PC-3 (cell line): ENCODE data around the gene MRPS24. TPM values are rescaled to one million over a fixed set of nuclear protein-coding genes. Genes with fewer than 3 reads are reported as not detected.

Experiments used
- ATAC-seq: fragments of 200-7000 bp; cut with Tn5 transposase; 2 replicates; pipeline ENCODE4 v1.9.1; 2020; ENCODE audit warnings: mild to moderate bottlenecking, moderate library complexity
- BruUV-seq: library from RNA; stranded (reverse); fragments of 400-500 nt; replicated peaks from 2 replicates; lab custom pipeline; 2021; lab: Mats Ljungman, UMichigan
- CTCF ChIA-PET: fragments of 300-600 bp; sonication (Branson Sonifier 250); formaldehyde crosslinking; loops from one replicate; lab custom pipeline; 2022; ENCODE audit warnings: antibody characterized with exemption; lab: Charles Lee
- POLR2A ChIA-PET: fragments of 300-600 bp; sonication (Branson Sonifier 250); formaldehyde crosslinking; loops from one replicate; lab custom pipeline; 2022; ENCODE audit warnings: antibody characterized with exemption; ENCODE audit not compliant: unreplicated experiment; lab: Charles Lee
- DNase-seq: peaks from one replicate; pipeline ENCODE4 v3.0.0-alpha.2; 2015
- H2AFZ ChIP-seq: fragments of 300-600 bp; sonication (generic); 2 replicates; pipeline ENCODE4 v1.6.0; 2016; ENCODE audit warnings: antibody characterized with exemption, low read length
- H3F3A ChIP-seq: fragments of 300-600 bp; sonication (generic); one replicate; pipeline ENCODE4 v1.6.0; 2017; ENCODE audit warnings: antibody characterized with exemption, low read length, control low read depth, mild to moderate bottlenecking; ENCODE audit not compliant: unreplicated experiment
- H3K27ac ChIP-seq: fragments of 300-600 bp; sonication (generic); 2 replicates; pipeline ENCODE4 v1.5.1; 2016; ENCODE audit warnings: mild to moderate bottlenecking, low read length
- H3K27me3 ChIP-seq: fragments of 300-600 bp; sonication (generic); 2 replicates; pipeline ENCODE4 v1.6.1; 2016; ENCODE audit warnings: low read length, mixed read lengths
- H3K36me3 ChIP-seq: fragments of 300-600 bp; sonication (generic); 2 replicates; pipeline ENCODE4 v1.6.1; 2016; ENCODE audit warnings: low read depth, mixed run types, low read length, mixed read lengths
- H3K4me1 ChIP-seq: fragments of 300-600 bp; sonication (generic); 2 replicates; pipeline ENCODE4 v1.5.1; 2016; ENCODE audit warnings: low read length; ENCODE audit not compliant: insufficient read depth
- H3K4me2 ChIP-seq: fragments of 300-600 bp; sonication (generic); 2 replicates; pipeline ENCODE4 v1.6.0; 2016; ENCODE audit warnings: low read length
- H3K4me3 ChIP-seq: fragments of 300-600 bp; sonication (generic); 2 replicates; pipeline ENCODE4 v1.5.1; 2016; ENCODE audit warnings: mild to moderate bottlenecking, low read length, mixed read lengths
- H3K79me2 ChIP-seq: fragments of 300-600 bp; sonication (generic); 2 replicates; pipeline ENCODE4 v1.6.1; 2017; ENCODE audit warnings: low read length, mixed read lengths
- H3K9ac ChIP-seq: fragments of 300-600 bp; sonication (generic); 2 replicates; pipeline ENCODE4 v1.6.0; 2016; ENCODE audit warnings: mild to moderate bottlenecking, low read length
- H3K9me2 ChIP-seq: fragments of 300-600 bp; sonication (generic); replicated peaks from 2 replicates; pipeline ENCODE4 v1.6.1; 2016; ENCODE audit warnings: mixed run types, low read length, mixed read lengths
- H3K9me3 ChIP-seq: fragments of 300-600 bp; sonication (generic); 2 replicates; pipeline ENCODE4 v1.6.1; 2016; ENCODE audit warnings: low read length, mixed read lengths
- H4K20me1 ChIP-seq: fragments of 300-600 bp; sonication (generic); 2 replicates; pipeline ENCODE4 v1.6.1; 2016; ENCODE audit warnings: low read length, mixed read lengths
- EZH2 ChIP-seq: fragments of 300-600 bp; sonication (generic); IDR thresholded peaks from one replicate; pipeline ENCODE4 v1.6.1; 2017; ENCODE audit warnings: antibody characterized with exemption, mild to moderate bottlenecking, low read length; ENCODE audit not compliant: unreplicated experiment
- EZH2phosphoT487 ChIP-seq: fragments of 300-600 bp; sonication (generic); IDR thresholded peaks from 2 replicates; pipeline ENCODE4 v1.6.1; 2018; ENCODE audit warnings: mild to moderate bottlenecking, antibody characterized with exemption, low read length, borderline replicate concordance
- intact Hi-C: fragments of 100-400 bp; cut with micrococcal nuclease; formaldehyde crosslinking; loops from 2 replicates; pipeline ENCODE4 v1.9.0; 2023
- total RNA-seq: library from RNA; depleted of rRNA; stranded (reverse); fragments of >200 nt; gene quantifications from 2 replicates; pipeline ENCODE4 v1.2.3, GENCODE V29; 2014
- TF ChIP-seq, protein P1 (sequence below): fragments of 300-600 bp; sonication (generic); conservative IDR thresholded peaks from 2 replicates; pipeline ENCODE4 v1.5.1; 2017; ENCODE audit warnings: antibody characterized with exemption, low read depth, mild to moderate bottlenecking, low read length

The MRPS24 gene
- total RNA-seq, 1 experiment from 2014 or later: 200 TPM

DNA sequence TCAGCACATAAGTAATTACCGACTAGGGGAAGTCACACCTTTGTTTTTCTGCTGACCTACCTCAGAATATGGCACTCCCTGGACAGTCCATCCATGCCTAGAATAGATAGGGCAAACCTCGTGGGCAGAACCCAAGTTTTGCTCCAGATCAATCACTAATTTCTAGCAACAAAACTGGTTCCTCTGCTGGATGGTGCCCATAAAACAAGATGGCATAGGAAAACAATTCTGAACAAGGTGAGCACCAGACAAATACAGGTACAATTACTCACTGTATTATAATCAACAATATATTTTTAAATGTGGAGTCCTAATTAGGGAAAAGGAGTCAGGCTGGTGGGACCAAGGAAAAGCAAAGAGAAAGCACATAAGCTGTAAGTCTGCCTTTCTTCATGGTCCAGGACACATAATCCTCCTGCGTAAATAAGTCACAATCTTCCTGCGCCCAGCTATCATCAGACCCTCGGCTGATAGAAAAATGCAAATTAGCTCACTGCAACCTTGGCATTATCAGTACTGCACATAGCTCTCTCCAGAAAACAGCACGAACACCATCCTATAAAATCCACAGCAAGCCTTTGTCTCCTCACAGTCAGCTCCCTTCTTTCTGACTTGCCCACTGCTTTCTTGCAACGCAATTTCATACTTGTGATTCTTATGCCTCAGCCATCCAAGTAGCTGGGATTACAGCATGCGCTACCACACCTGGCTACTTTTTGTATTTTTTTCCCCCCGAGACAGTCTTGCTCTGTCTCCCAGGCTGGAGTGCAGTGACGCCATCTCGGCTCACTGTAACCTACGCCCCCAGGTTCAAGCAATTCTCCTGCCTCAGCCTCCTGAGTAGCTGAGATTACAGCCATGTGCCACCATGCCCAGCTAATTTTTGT is 22.0 kb upstream of the MRPS24 start:
- H3K9me2 ChIP-seq: no peaks in the 10 kb centered on the region
- intact Hi-C loops: no loop called here
- DNase-seq (no peak), ATAC-seq (no peak)
- H3K9me3 ChIP-seq: no peaks in the 10 kb centered on the region
- peaks cover 3% of the 10 kb centered on the region; the same call in 1 of the 2 replicates for H3K36me3 ChIP-seq
- ChIA-PET POLR2A (no interaction called here), CTCF (no interaction called here)
- no peak overlapping the region for H3K4me3 ChIP-seq
- H3K27me3 ChIP-seq: no peaks in the 10 kb centered on the region
- H3K4me1 ChIP-seq: no peaks in the 10 kb centered on the region
- H3K79me2 ChIP-seq: peaks cover 85% of the 10 kb centered on the region
- H3K9ac ChIP-seq: no peak overlapping the region
- no peak overlapping the region for H3K27ac ChIP-seq
- no peaks in the 10 kb centered on the region for H3F3A ChIP-seq
- no peak overlapping the region for H3K4me2 ChIP-seq
- H4K20me1 ChIP-seq: no peaks in the 10 kb centered on the region
- no TSS peak for BruUV-seq
- no peak for TF ChIP-seq EZH2phosphoT487
- TF ChIP-seq, protein P1, sequence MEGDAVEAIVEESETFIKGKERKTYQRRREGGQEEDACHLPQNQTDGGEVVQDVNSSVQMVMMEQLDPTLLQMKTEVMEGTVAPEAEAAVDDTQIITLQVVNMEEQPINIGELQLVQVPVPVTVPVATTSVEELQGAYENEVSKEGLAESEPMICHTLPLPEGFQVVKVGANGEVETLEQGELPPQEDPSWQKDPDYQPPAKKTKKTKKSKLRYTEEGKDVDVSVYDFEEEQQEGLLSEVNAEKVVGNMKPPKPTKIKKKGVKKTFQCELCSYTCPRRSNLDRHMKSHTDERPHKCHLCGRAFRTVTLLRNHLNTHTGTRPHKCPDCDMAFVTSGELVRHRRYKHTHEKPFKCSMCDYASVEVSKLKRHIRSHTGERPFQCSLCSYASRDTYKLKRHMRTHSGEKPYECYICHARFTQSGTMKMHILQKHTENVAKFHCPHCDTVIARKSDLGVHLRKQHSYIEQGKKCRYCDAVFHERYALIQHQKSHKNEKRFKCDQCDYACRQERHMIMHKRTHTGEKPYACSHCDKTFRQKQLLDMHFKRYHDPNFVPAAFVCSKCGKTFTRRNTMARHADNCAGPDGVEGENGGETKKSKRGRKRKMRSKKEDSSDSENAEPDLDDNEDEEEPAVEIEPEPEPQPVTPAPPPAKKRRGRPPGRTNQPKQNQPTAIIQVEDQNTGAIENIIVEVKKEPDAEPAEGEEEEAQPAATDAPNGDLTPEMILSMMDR: no peak
- no peak for TF ChIP-seq EZH2
- H2AFZ ChIP-seq: no peak overlapping the region

DNA sequence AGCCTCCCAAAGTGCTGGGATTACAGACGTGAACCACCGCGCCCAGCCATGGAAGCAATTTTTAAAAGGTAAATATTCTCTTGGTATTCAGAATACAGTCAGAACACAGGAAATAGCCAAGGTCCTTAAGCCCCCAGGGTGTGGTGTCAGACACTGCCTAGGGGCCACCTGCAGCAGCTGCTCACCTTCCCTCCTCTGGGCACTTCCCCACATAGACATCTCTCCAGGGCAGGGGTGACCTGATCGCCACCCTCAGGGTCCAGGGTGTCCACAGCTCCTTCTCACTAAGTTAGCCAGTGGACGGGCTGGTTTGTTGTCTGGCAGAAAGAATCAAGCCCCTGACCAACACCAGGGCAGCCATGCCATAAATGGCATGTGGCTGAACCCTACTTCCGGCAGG is 21.2 kb upstream of the MRPS24 start:
- H3K9me2 ChIP-seq: no peaks in the 10 kb centered on the region
- BruUV-seq: no TSS peak
- ChIA-PET CTCF (no interaction called here), POLR2A (interaction anchor here (0.6 kb wide), 1 partner anchor 142 kb away, joined by 8 read pairs; no protein-coding TSS in a partner anchor)
- H3K4me1 ChIP-seq: no peaks in the 10 kb centered on the region
- H3K27ac ChIP-seq: no peak overlapping the region
- no peak for DNase-seq
- H3F3A ChIP-seq: no peaks in the 10 kb centered on the region
- TF ChIP-seq EZH2 (no peak), EZH2phosphoT487 (no peak)
- TF ChIP-seq, protein P1: no peak
- H3K27me3 ChIP-seq: no peaks in the 10 kb centered on the region
- no peak for ATAC-seq
- H3K4me2 ChIP-seq: no peak overlapping the region
- peaks cover 77% of the 10 kb centered on the region for H3K79me2 ChIP-seq
- H2AFZ ChIP-seq: no peak overlapping the region
- H3K9ac ChIP-seq: no peak overlapping the region
- no peaks in the 10 kb centered on the region for H3K9me3 ChIP-seq
- H4K20me1 ChIP-seq: no peaks in the 10 kb centered on the region
- peaks cover 10% of the 10 kb centered on the region for H3K36me3 ChIP-seq
- H3K4me3 ChIP-seq: no peak overlapping the region
- intact Hi-C loops: no loop called here
